Astrocyte (in vitro differentiated cells and primary cell): ENCODE measurements around the gene MICAL3.

ENCODE experiments used
- EZH2 ChIP-seq: IDR thresholded peaks from 2 replicates; pipeline ENCODE4 v1.6.1; 2012; ENCODE audit warnings: mild to moderate bottlenecking, low read length, inconsistent platforms; ENCODE audit not compliant: insufficient read depth
- TF ChIP-seq, protein P1 (sequence below): IDR thresholded peaks from 2 replicates; pipeline ENCODE4 v1.5.1; 2011; ENCODE audit warnings: low read depth, mild to moderate bottlenecking, inconsistent platforms, low read length, moderate library complexity; ENCODE audit not compliant: insufficient read depth

DNA sequence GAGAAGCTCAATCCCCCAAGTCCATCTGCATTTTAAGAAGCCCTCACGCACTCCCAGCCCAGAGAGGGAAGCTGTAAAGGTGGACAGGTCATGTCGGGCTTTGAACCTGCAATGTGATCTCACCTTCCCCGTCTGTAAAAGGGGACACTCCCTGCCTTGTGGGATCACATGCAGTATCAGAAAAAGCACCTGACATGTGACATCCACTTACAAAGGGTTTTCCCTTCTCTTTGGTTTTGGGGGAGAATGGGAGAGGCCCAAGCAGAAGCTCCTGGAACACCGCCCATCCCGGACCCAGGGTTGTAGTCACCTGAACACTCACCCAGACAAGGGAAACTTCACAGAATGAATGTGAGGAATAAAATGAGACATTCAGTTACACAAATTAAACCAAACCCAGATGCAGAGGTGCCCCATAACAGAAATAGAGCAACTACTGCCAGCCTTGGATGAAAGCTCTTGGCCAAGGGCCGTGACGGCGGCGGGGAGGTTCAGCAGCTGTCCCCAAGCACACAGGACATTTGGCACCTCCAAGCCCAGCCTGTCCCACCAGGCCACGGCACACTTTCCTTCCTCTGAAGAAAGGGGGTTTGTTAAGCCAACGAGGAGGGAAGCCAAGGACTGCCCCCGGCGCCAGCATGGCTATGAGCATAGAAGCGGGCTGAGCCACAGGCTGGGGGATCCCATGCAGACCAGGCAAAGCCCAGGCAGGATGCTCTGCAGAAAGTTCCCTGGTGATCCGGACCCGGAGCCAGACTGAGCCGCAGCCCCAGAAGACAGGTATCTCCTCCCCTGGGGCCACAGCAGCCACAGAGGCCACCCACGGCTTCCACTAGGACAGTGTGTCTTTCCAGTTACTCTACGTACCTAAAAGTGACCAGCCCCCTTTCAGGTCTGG, 253.9 kb downstream of the MICAL3 start:
- TF ChIP-seq, protein P1, sequence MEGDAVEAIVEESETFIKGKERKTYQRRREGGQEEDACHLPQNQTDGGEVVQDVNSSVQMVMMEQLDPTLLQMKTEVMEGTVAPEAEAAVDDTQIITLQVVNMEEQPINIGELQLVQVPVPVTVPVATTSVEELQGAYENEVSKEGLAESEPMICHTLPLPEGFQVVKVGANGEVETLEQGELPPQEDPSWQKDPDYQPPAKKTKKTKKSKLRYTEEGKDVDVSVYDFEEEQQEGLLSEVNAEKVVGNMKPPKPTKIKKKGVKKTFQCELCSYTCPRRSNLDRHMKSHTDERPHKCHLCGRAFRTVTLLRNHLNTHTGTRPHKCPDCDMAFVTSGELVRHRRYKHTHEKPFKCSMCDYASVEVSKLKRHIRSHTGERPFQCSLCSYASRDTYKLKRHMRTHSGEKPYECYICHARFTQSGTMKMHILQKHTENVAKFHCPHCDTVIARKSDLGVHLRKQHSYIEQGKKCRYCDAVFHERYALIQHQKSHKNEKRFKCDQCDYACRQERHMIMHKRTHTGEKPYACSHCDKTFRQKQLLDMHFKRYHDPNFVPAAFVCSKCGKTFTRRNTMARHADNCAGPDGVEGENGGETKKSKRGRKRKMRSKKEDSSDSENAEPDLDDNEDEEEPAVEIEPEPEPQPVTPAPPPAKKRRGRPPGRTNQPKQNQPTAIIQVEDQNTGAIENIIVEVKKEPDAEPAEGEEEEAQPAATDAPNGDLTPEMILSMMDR: no peak
- no peak for TF ChIP-seq EZH2
